B cell (primary cell): ENCODE results near the gene ZNF586. TPM values are rescaled to one million over a fixed set of nuclear protein-coding genes. Genes with fewer than 3 reads are reported as not detected.

Experiments
- ATAC-seq: fragments of 200-7000 bp; cut with Tn5 transposase; one replicate; pipeline ENCODE4 v1.10.0; 2021; ENCODE audit warnings: low read depth, mild to moderate bottlenecking, moderate number of reproducible peaks, moderate library complexity
- CTCF ChIA-PET: fragments of 350-600 bp; sonication (Branson Sonifier 250); formaldehyde crosslinking; loops from one replicate; lab custom pipeline; 2021; ENCODE audit warnings: antibody characterized with exemption, inconsistent platforms; lab: Charles Lee
- POLR2A ChIA-PET: fragments of 350-600 bp; sonication (Branson Sonifier 250); formaldehyde crosslinking; loops from one replicate; lab custom pipeline; 2021; ENCODE audit warnings: antibody characterized with exemption; lab: Charles Lee
- DNase-seq: peaks from one replicate; pipeline ENCODE4 v3.0.0; 2013
- H2AFZ ChIP-seq: 2 replicates; pipeline ENCODE4 v1.6.1; 2012; ENCODE audit warnings: mild to moderate bottlenecking, low read depth, low read length; ENCODE audit not compliant: insufficient read depth, poor library complexity, severe bottlenecking
- H3K27ac ChIP-seq, 2 donors: 1 replicate in 1 of 2; 2 replicates in 1 of 2; pipeline ENCODE4 v1.5.1; 2012 to 2013; ENCODE audit warnings: low read length in 2 of 2, mild to moderate bottlenecking in 2 of 2, moderate library complexity in 1 of 2
- H3K27me3 ChIP-seq, 4 experiments: fragments of 200-600 bp in 1 of 4; sonication (generic) in 1 of 4; replicated peaks in 1 of 4; 1 replicate in 2 of 4; 2 replicates in 2 of 4; pipeline versions ENCODE4 v1.6.1 to v1.7.0; 2013 to 2016; ENCODE audit warnings: low read length in 3 of 4, mild to moderate bottlenecking in 2 of 4, mixed read lengths in 1 of 4, moderate library complexity in 1 of 4; ENCODE audit not compliant: insufficient read depth in 4 of 4, control insufficient read depth in 3 of 4; ENCODE audit errors: control extremely low read depth in 1 of 4
- H3K36me3 ChIP-seq, 2 experiments: replicated peaks in 1 of 2; 1 replicate in 1 of 2; 2 replicates in 1 of 2; pipeline versions ENCODE4 v1.6.1 to v1.7.1; 2013; ENCODE audit warnings: low read length in 1 of 2; ENCODE audit not compliant: insufficient read depth in 2 of 2, control insufficient read depth in 1 of 2; ENCODE audit errors: control extremely low read depth in 1 of 2, extremely low read depth in 1 of 2
- H3K4me1 ChIP-seq, 2 donors: fragments of 200-600 bp in 1 of 2; sonication (generic) in 1 of 2; 1 replicate in 1 of 2; 2 replicates in 1 of 2; pipeline versions ENCODE4 v1.5.1 to v1.6.1; 2013 to 2017; ENCODE audit warnings: low read length in 2 of 2; ENCODE audit not compliant: control insufficient read depth in 2 of 2, insufficient read depth in 2 of 2
- H3K4me2 ChIP-seq: replicated peaks from 2 replicates; pipeline ENCODE3; 2012; ENCODE audit warnings: mild to moderate bottlenecking, low read depth, low read length; ENCODE audit not compliant: poor library complexity, severe bottlenecking
- H3K4me3 ChIP-seq, 5 experiments: fragments of 200-600 bp in 1 of 5; sonication (generic) in 1 of 5; 1 replicate in 3 of 5; 2 replicates in 2 of 5; pipeline versions ENCODE4 v1.5.1 to v1.7.0; 2011 to 2016; ENCODE audit warnings: low read length in 4 of 5, mild to moderate bottlenecking in 4 of 5, low read depth in 2 of 5, control low read depth in 1 of 5, moderate library complexity in 1 of 5; ENCODE audit not compliant: insufficient read depth in 1 of 5; ENCODE audit errors: control extremely low read depth in 1 of 5, extremely low read depth in 1 of 5
- H3K79me2 ChIP-seq: fragments of 200-600 bp; sonication (generic); one replicate; pipeline ENCODE4 v1.6.0; 2016; ENCODE audit warnings: low read length; ENCODE audit not compliant: control insufficient read depth, insufficient read depth
- H3K9ac ChIP-seq: fragments of 200-600 bp; sonication (generic); 2 replicates; pipeline ENCODE4 v1.6.1; 2017; ENCODE audit warnings: mild to moderate bottlenecking, low read length, moderate library complexity
- H3K9me3 ChIP-seq, 3 donors: one replicate each; pipeline versions ENCODE4 v1.6.1 to v1.7.1; 2013; ENCODE audit warnings: low read length in 2 of 3; ENCODE audit not compliant: control insufficient read depth in 2 of 3, insufficient read depth in 1 of 3; ENCODE audit errors: control extremely low read depth in 1 of 3
- H4K20me1 ChIP-seq: 2 replicates; pipeline ENCODE4 v1.6.0; 2012; ENCODE audit warnings: mild to moderate bottlenecking, low read length; ENCODE audit not compliant: insufficient read depth, control insufficient read depth, poor library complexity, severe bottlenecking
- H3K27ac Mint-ChIP-seq: one replicate; pipeline ENCODE4 v1.8.0; 2021; ENCODE audit warnings: mixed read lengths
- H3K27me3 Mint-ChIP-seq: one replicate; pipeline ENCODE4 v1.8.0; 2021; ENCODE audit warnings: mixed read lengths
- H3K4me1 Mint-ChIP-seq: one replicate; pipeline ENCODE4 v1.8.0; 2021; ENCODE audit warnings: mixed read lengths
- H3K4me3 Mint-ChIP-seq: one replicate; pipeline ENCODE4 v1.8.0; 2021; ENCODE audit warnings: mixed read lengths
- H3K9me3 Mint-ChIP-seq: one replicate; pipeline ENCODE4 v1.8.0; 2022; ENCODE audit warnings: mixed read lengths; ENCODE audit not compliant: insufficient read depth
- CTCF ChIP-seq: fragments of 200-600 bp; IDR thresholded peaks from one replicate; pipeline ENCODE4 v1.8.0; 2022; ENCODE audit warnings: antibody characterized with exemption, mild to moderate bottlenecking
- EZH2 ChIP-seq: IDR thresholded peaks from 2 replicates; pipeline ENCODE4 v1.6.1; 2012; ENCODE audit warnings: borderline replicate concordance, low read depth, mild to moderate bottlenecking, moderate library complexity, low read length; ENCODE audit not compliant: insufficient read depth, poor library complexity, severe bottlenecking
- WGBS: methylation state at CpG from one replicate; pipeline ENCODE4 v1.1.5; 2013; ENCODE audit warnings: missing lambda C conversion rate; ENCODE audit not compliant: insufficient coverage; 5-methylcytosine and 5-hydroxymethylcytosine counted together
- intact Hi-C: fragments of 100-400 bp; cut with micrococcal nuclease; formaldehyde crosslinking; loops from one replicate; pipeline ENCODE4 v1.10.0; 2022
- polyA plus RNA-seq: library from polyadenylated mRNA; depleted of rRNA; stranded (reverse); fragments of >200 nt; gene quantifications from 2 replicates; pipeline ENCODE4 v1.2.3, GENCODE V29; 2012
- total RNA-seq, 2 donors: library from RNA; stranded (reverse); fragments of 120-200 nt in 1 of 2; gene quantifications; 1 replicate in 1 of 2; 2 replicates in 1 of 2; pipeline versions ENCODE4 v1.2.3 to v1.2.4, GENCODE V29; 2013 to 2022

ZNF586 gene
- total and polyA plus RNA-seq, 2 donors (not counting 1 experiment from before 2014, with no cell fraction given) = 18.0 to 48.0 TPM

DNA sequence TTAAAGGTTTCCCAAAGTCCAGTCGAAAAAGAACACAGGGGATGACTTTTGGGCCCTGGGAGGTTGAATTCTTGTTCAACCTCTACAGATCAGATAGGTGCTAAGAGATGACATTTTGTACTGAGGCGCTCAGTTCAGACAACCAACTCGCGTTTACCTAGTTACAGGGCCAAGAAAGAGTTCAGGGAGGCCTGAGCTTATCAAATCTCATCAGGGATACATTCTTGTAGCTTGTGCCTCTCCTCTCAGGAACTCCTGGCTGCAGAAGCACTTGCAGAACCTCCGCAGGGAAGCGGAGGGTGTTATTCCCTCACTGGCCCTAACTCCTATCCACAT lies 22.0 kb upstream of the ZNF586 start:
- H3K27ac ChIP-seq = peak overlapping the region in 1 of 2 donors; percentile 84
- intact Hi-C loops = loop anchor here (2.0 to 10.0 kb wide), 4 partner anchors 100 to 169 kb away; partner anchors contain the start of genes ZNF211, ZNF416, ZNF587 and ZNF814

More for the DNA sequence above, 22.0 kb upstream of the ZNF586 start:
- peaks cover 4 to 37% of the 10 kb centered on the region in 2 experiments for H3K36me3 ChIP-seq
- DNase-seq = no peak
- POLR2A ChIA-PET = interaction anchor here (0.9 to 2.0 kb wide), 2 partner anchors 20 to 647 kb away, joined by 6 to 15 read pairs; partner anchors contain the start of gene ZNF671
- WGBS = 31% methylated on average over 4 of the region's 6 CpGs
- peaks cover 50% of the 10 kb centered on the region for H3K79me2 ChIP-seq
- Mint-ChIP-seq H3K27ac (peak overlapping the region; percentile 26), H3K9me3 (peaks cover 9% of the 10 kb centered on the region), H3K27me3 (no peaks in the 10 kb centered on the region), H3K4me3 (peak overlapping the region; percentile 91), H3K4me1 (peaks cover 42% of the 10 kb centered on the region)
- peaks cover 15 to 19% of the 10 kb centered on the region in 2 donors for H3K4me1 ChIP-seq
- peak overlapping the region; percentile 91 for H3K9ac ChIP-seq
- CTCF ChIA-PET = interaction anchor here (0.6 to 1.7 kb wide), 4 partner anchors 20 to 168 kb away, joined by 3 to 8 read pairs (median 6); partner anchors contain the start of genes ZNF586 and ZNF671
- no peaks in the 10 kb centered on the region for H4K20me1 ChIP-seq
- H3K27me3 ChIP-seq = no peaks in the 10 kb centered on the region
- H3K4me3 ChIP-seq = peak overlapping the region; percentile 66 to 92 (median 74)
- H2AFZ ChIP-seq = peak overlapping the region; percentile 89
- no peak for ATAC-seq
- H3K9me3 ChIP-seq = peaks cover 0 to 21% (median 8%) of the 10 kb centered on the region in 3 donors
- TF ChIP-seq CTCF (no peak), EZH2 (no peak)
- peak overlapping the region; percentile 89 for H3K4me2 ChIP-seq
